ENCODE results near the gene ADCY10. TPM values are rescaled to one million over a fixed set of nuclear protein-coding genes. Genes with fewer than 3 reads are reported as not detected.

Gene ADCY10
- total and polyA plus RNA-seq, 5 donors = 0.09 to 0.50 (median 0.29) TPM

DNA sequence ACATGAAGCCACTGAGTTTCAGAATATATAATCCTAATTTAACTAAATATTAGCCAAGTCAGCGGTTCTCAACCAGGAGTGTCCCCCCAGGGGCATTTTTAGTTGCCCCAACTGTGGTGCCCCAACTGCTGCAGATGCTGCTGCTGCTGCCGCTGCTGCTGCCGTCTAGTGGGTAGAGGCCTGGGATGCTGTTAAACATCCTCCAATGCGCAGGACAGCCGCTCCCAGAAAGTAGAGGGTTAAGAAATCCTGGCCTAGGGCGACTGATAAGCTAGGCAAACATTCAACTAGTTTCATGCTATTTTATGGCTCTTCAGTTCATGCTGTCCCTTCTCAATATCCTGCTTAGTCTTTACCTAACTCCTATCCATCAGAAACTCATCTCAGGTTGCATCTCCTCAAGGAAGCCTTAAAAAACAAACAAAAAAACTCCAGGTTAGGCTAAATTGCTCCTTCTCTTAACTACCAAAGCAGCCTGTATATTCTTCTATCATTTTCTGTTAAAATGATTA, 12.6 kb upstream of the ADCY10 start:
- H3K27me3 ChIP-seq (ENCODE audit: control insufficient read depth, insufficient read depth) = no peaks in the 10 kb centered on the region
- intact Hi-C loops (cut with DNase I) = no loop called here
- H3K9me3 ChIP-seq (ENCODE audit: control insufficient read depth, low read length) = no peaks in the 10 kb centered on the region
- no peak for DNase-seq
- WGBS = 71% methylated on average over 6 of the region's 6 CpGs
- no peak overlapping the region for H3K27ac ChIP-seq (ENCODE audit: low read length)
- no peak overlapping the region for H3K4me3 ChIP-seq (ENCODE audit: low read length)
- peak in 1 of 2 donors; percentile 31 for ATAC-seq
- peaks cover 6% of the 10 kb centered on the region for H3K4me1 ChIP-seq (ENCODE audit: control insufficient read depth, insufficient read depth, low read length)

DNA sequence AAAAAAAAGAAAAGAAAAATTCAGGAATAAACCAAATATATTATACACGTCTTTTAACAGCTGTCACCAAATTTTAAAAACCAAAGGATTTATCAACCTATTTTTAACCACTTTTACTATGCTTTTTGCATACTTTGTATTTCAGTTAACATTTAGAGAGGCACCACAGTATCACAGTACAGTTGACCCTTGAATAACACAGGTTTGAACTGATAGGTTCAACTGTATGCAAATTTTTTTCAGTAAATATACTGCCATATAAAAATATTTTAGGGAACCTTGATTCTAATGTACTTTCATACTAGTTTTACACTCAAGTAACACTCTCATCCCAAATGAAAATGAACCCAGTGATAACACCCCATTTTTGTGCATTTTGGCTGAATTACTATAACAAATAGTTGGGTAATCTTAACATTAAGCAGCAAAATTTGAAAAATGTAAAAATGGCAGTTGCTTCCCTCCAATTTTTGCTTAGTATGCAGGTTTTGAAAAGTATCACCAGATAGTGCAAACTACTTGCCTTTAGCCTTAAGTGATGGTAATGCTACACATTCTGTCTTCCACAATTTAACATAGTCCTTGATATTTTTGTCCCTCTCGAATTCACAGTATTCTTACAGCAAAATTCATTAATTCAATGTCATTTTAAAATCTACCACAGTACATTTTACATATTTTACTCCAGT, 10.8 kb upstream of the ADCY10 start:
- Histone ChIP-seq H3K4me1 (ENCODE audit: control insufficient read depth, insufficient read depth, low read length) (peaks cover 3% of the 10 kb centered on the region), H3K27ac (ENCODE audit: low read length) (no peak overlapping the region), H3K4me3 (ENCODE audit: low read length) (no peak overlapping the region), H3K27me3 (ENCODE audit: control insufficient read depth, insufficient read depth) (no peaks in the 10 kb centered on the region), H3K9me3 (ENCODE audit: control insufficient read depth, low read length) (no peaks in the 10 kb centered on the region)
- intact Hi-C loops (cut with DNase I) = no loop called here
- WGBS = 79% methylated on average over 2 of the region's 2 CpGs
- no peak for DNase-seq
- ATAC-seq = no peak

DNA sequence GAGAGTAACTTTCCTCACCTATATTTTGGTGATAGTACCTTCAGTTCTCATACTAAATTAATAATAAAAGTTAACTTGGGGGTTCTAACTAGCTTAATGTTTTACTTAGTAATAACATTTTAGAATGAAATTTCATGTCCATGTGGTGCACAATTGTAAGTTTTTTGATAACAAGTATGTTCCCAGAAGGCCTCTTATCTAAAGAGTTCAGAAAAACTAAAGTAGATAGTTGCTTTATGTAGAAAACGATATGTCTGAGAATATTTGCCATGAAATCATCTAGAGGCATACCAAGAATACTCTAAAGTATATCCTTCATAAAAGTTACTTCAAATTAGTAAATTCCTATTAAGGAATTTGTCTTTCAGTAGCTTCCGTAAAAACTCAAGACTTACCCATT, 10.2 kb upstream of the ADCY10 start:
- Histone ChIP-seq H3K9me3 (ENCODE audit: control insufficient read depth, low read length) (no peaks in the 10 kb centered on the region), H3K27me3 (ENCODE audit: control insufficient read depth, insufficient read depth) (no peaks in the 10 kb centered on the region), H3K27ac (ENCODE audit: low read length) (no peak overlapping the region), H3K4me3 (ENCODE audit: low read length) (no peak overlapping the region), H3K4me1 (ENCODE audit: control insufficient read depth, insufficient read depth, low read length) (peaks cover 3% of the 10 kb centered on the region)
- WGBS = 80% methylated on average over 2 of the region's 2 CpGs
- ATAC-seq (no peak), DNase-seq (no peak)
- intact Hi-C loops (cut with DNase I) = no loop called here

DNA sequence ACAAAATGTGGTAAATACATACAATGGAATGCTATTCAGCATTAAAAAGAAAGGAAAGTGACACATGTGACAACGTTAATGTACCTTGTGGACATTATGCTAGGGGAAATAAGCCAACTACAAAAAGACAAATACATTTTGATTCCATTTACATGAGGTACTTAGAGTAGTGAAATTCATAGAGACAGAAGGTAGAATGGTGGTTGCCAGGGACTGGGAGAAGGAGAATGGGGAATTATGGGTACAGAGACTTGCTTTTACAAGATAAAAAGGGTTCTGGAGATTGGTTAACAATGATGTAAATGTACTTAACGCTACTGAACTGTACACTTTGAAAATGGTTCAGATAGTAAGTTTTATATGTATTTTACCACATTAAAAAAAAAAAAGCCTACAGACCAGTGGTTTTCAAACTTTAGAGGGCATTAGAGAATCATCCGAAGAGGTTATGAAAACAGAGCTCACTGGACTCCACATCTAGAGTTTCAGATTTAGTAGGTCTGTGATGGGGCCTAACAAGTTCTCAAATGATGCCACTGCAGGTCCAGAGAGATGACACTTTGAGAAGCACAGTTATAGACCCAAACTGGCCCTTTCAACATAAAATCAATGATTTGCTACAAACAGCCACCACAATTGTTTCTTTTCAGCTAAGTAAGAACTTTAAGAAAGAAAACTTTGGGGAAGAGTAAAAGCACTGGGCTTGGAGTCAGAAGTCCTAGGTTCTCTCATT, 9.6 kb upstream of the ADCY10 start:
- H3K9me3 ChIP-seq (ENCODE audit: control insufficient read depth, low read length) = no peaks in the 10 kb centered on the region
- no peak for DNase-seq
- H3K4me1 ChIP-seq (ENCODE audit: control insufficient read depth, insufficient read depth, low read length) = peaks cover 3% of the 10 kb centered on the region
- H3K27ac ChIP-seq (ENCODE audit: low read length) = no peak overlapping the region
- H3K4me3 ChIP-seq (ENCODE audit: low read length) = no peak overlapping the region
- intact Hi-C loops (cut with DNase I) = no loop called here
- no peaks in the 10 kb centered on the region for H3K27me3 ChIP-seq (ENCODE audit: control insufficient read depth, insufficient read depth)
- 91% methylated on average over 3 of the region's 3 CpGs for WGBS
- ATAC-seq = no peak

DNA sequence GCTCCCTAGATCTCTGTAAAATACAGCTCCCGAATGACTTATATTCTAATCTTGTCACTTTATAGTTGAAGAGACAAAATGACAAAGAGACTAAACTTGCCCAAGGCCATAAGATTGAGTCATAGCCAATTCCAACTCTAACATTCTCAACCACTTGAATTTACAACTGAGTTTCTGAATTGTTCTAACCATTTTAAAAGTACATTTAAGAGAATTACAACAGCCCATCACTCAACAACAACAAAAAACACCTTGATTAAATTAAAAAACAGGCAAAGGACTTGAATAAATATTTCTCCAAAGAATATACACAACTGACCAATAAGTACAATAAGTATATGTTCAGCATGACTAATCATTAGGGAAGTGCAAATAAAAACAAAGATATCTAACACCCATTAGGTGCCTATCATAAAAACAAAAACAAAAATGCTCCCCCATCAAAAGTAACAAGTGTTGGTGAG, 8.7 kb upstream of the ADCY10 start:
- ATAC-seq = no peak
- intact Hi-C loops (cut with DNase I) = no loop called here
- peaks cover 3% of the 10 kb centered on the region for H3K4me1 ChIP-seq (ENCODE audit: control insufficient read depth, insufficient read depth, low read length)
- no peak for DNase-seq
- no peaks in the 10 kb centered on the region for H3K9me3 ChIP-seq (ENCODE audit: control insufficient read depth, low read length)
- no peaks in the 10 kb centered on the region for H3K27me3 ChIP-seq (ENCODE audit: control insufficient read depth, insufficient read depth)
- H3K4me3 ChIP-seq (ENCODE audit: low read length) = no peak overlapping the region
- WGBS = 59% methylated on average over 1 of the region's 1 CpG
- no peak overlapping the region for H3K27ac ChIP-seq (ENCODE audit: low read length)

DNA sequence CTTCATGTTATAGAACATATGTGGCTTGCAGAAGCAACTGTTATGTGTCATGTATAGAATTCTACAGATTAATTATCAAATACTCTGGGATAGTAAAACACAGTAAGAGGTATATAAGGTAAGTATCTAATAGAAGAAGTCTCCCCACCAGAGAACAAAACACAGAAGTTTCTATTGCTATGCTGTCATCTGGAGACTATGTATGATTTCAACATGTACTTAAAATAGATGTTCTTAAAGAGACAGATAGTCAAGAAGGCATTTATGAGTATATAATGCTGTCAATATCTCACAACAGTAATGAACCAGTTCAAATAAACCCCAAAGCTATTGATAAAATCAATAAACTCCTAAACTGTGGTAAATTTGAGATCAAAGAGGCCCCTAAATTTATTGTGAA, 8.1 kb upstream of the ADCY10 start:
- H3K27ac ChIP-seq (ENCODE audit: low read length) = no peak overlapping the region
- ATAC-seq (peak in 1 of 2 donors; percentile 52), DNase-seq (no peak)
- no peaks in the 10 kb centered on the region for H3K9me3 ChIP-seq (ENCODE audit: control insufficient read depth, low read length)
- H3K27me3 ChIP-seq (ENCODE audit: control insufficient read depth, insufficient read depth) = no peaks in the 10 kb centered on the region
- H3K4me1 ChIP-seq (ENCODE audit: control insufficient read depth, insufficient read depth, low read length) = peaks cover 3% of the 10 kb centered on the region
- intact Hi-C loops (cut with DNase I) = no loop called here
- no peak overlapping the region for H3K4me3 ChIP-seq (ENCODE audit: low read length)

DNA sequence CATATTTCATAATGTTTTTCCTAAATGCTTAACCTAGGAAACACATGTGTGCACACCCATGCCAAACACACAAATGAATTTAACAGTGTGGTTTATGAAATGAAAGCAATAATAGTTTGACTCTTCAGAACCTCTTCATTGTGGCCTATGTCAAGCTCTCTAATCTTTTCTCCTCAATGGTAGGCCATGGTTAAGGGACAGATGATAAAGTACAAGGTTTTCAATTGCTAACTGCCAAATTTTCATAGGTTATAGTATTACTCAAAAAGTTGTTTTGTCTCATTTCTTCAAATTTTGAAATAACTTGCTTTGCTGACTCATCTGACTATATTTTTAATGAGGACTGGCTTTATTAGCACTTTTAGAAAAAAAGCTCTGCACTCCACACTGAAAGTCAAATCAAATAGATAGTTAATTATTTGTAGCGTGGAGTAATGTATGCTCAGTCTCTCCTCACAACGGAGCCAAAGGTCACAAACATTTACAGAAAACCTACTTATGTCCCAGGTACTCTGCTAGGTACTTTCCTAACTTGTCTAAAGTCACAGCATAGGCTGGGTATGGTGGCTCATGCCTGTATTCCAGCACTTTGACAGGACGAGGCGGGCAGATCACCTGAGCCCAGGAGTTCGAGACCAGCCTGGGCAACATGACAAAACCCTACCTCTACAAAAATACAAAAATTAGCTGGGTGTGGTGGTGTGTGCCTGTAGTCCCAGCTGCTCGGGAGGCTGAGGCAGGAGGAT, 3.0 kb upstream of the ADCY10 start:
- Histone ChIP-seq H3K27me3 (ENCODE audit: control insufficient read depth, insufficient read depth) (no peaks in the 10 kb centered on the region), H3K27ac (ENCODE audit: low read length) (no peak overlapping the region), H3K9me3 (ENCODE audit: control insufficient read depth, low read length) (no peaks in the 10 kb centered on the region), H3K4me3 (ENCODE audit: low read length) (no peak overlapping the region), H3K4me1 (ENCODE audit: control insufficient read depth, insufficient read depth, low read length) (no peaks in the 10 kb centered on the region)
- ATAC-seq (no peak), DNase-seq (no peak)
- WGBS = 96% methylated on average over 6 of the region's 6 CpGs
- intact Hi-C loops (cut with DNase I) = no loop called here

DNA sequence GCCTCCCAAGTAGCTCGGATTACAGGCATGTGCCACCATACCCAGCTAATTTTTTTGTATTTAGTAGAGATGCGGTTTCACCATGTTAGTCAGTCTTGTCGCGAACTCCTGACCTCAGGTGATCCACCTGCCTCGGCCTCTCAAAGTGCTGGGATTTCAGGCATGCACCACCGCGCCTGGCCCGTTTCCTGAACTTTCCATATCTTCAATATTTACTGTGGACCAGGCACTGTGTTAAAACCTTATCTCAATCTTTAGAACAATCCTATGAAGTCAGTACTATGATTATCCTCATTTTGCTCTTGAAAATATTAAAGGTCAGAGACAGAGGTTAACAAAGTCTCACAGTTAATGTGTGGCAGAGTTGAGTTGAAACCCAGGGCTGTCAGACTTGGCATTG, 1.6 kb upstream of the ADCY10 start:
- peaks cover under 1% of the 10 kb centered on the region for H3K4me1 ChIP-seq (ENCODE audit: control insufficient read depth, insufficient read depth, low read length)
- H3K27me3 ChIP-seq (ENCODE audit: control insufficient read depth, insufficient read depth) = no peaks in the 10 kb centered on the region
- no peak overlapping the region for H3K27ac ChIP-seq (ENCODE audit: low read length)
- no peak overlapping the region for H3K4me3 ChIP-seq (ENCODE audit: low read length)
- intact Hi-C loops (cut with DNase I) = no loop called here
- no peak for ATAC-seq
- no peaks in the 10 kb centered on the region for H3K9me3 ChIP-seq (ENCODE audit: control insufficient read depth, low read length)
- WGBS = 98% methylated on average over 8 of the region's 8 CpGs
- no peak for DNase-seq

DNA sequence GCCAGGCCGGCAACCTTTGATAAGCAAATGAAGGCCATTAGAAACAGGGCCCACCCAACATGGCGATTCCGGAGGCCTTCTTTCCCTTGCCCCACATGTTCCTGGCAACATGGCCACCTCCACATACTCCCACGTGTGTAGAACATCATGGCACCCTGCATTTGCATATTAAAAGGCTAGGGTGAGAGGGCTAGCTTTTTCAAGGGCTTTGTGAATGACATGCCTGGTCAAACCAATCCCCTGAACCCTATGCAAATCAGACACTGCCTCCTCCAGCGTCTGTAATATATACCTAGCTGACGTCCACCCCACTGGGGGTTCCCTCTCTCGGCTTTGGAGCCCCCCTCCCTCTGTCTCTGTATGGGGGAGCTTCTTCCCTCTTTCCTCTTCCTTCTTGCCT, 1.6 kb downstream of the ADCY10 start:
- ATAC-seq = no peak
- intact Hi-C loops (cut with DNase I) = no loop called here

DNA sequence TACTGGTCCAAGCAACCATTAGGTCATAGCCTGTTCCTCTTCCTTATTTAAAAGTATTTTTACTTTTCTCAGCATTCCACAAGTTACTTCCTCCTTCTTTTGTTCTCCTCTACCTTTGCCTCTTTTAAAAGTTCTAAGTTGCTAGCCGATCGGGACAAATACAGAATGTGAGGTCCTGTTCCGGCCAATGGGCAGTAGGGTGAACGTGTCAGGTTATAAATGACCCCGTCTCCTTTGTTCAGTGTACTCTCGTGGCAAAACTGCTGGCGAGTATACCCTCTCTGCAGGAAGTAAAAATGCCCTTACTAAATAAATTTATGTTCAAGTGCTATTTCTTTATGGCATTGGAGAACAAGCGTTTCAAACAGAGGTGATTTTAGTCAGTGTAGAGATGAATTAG, 2.5 kb downstream of the ADCY10 start:
- Histone ChIP-seq H3K9me3 (ENCODE audit: control insufficient read depth, low read length) (no peaks in the 10 kb centered on the region), H3K27me3 (ENCODE audit: control insufficient read depth, insufficient read depth) (no peaks in the 10 kb centered on the region), H3K27ac (ENCODE audit: low read length) (no peak overlapping the region), H3K4me3 (ENCODE audit: low read length) (no peak overlapping the region), H3K4me1 (ENCODE audit: control insufficient read depth, insufficient read depth, low read length) (peaks cover 2% of the 10 kb centered on the region)
- DNase-seq = no peak
- intact Hi-C loops (cut with DNase I) = no loop called here
- 72% methylated on average over 8 of the region's 8 CpGs for WGBS
- no peak for ATAC-seq

More for the DNA sequence above, 1.6 kb downstream of the ADCY10 start:
- DNase-seq = no peak
- Histone ChIP-seq H3K27ac (ENCODE audit: low read length) (no peak overlapping the region), H3K27me3 (ENCODE audit: control insufficient read depth, insufficient read depth) (no peaks in the 10 kb centered on the region), H3K9me3 (ENCODE audit: control insufficient read depth, low read length) (no peaks in the 10 kb centered on the region), H3K4me3 (ENCODE audit: low read length) (no peak overlapping the region), H3K4me1 (ENCODE audit: control insufficient read depth, insufficient read depth, low read length) (peaks cover 2% of the 10 kb centered on the region)
- WGBS = 79% methylated on average over 7 of the region's 7 CpGs

DNA sequence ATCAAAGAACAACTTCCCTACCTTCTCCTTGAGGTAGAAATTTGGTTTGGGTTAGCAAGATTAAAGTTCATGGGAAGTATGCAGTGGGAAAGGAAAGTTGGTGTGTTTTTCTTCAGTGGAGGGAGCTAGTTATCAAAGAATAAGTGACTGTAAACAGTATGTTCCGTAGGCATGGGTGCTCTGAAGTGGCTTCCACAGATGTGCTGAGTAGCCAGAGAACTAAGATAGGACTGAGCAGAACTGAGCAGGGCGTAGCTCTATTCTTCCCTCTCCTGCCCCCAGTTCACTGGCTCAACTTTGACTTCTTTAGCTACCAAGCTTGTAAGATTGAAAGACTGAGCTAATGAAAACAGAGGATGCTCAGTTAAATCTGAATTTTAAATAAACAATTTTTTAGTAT, 3.4 kb downstream of the ADCY10 start:
- H3K4me3 ChIP-seq (ENCODE audit: low read length) = no peak overlapping the region
- ATAC-seq = peak; percentile 55 to 84
- intact Hi-C loops (cut with DNase I) = no loop called here
- peaks cover 2% of the 10 kb centered on the region for H3K4me1 ChIP-seq (ENCODE audit: control insufficient read depth, insufficient read depth, low read length)
- WGBS = 57% methylated on average over 2 of the region's 2 CpGs
- DNase-seq = no peak
- no peaks in the 10 kb centered on the region for H3K27me3 ChIP-seq (ENCODE audit: control insufficient read depth, insufficient read depth)
- no peak overlapping the region for H3K27ac ChIP-seq (ENCODE audit: low read length)
- no peaks in the 10 kb centered on the region for H3K9me3 ChIP-seq (ENCODE audit: control insufficient read depth, low read length)
